Adrenal gland (tissue), 5 donors: ENCODE results near the gene PCDHB2.

ENCODE experiments used
- POLR2A ChIP-seq, 2 donors: fragments of 450-650 bp; IDR thresholded peaks; one replicate each; pipeline ENCODE4 v1.6.1; 2017; ENCODE audit warnings: antibody characterized with exemption in 2 of 2, mild to moderate bottlenecking in 2 of 2, moderate library complexity in 1 of 2
- TF ChIP-seq, protein P1 (sequence below), 6 experiments: fragments of 450-650 bp in 4 of 6; fragments of 200-600 bp in 2 of 6; sonication (generic) in 1 of 6; IDR thresholded peaks; 1 replicate in 5 of 6; 2 replicates in 1 of 6; pipeline versions ENCODE4 v1.5.1 to v1.8.0; 2016 to 2021; ENCODE audit warnings: antibody characterized with exemption in 6 of 6, mild to moderate bottlenecking in 2 of 6, moderate library complexity in 1 of 6
- donor health status: DM: no; HTN: no; CAD: no.

DNA sequence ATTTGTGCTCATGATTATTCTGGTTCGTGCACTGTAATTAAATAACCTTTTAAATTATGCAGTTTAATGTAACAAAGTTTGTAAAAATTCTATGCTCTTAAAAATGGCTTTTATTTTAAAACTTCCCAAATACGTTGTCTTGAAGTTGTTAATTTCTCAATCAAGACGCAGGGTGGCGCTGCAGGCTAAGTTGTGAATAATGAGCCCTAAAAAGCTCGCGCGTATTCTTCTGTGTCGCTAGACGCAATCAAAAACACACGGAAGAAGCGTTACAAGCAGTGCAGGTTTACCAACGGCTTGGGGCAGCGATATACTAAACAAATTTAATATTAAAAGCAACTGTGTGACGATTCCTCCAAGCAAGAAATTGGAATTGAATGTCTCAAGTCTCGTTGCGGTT, 27.1 kb downstream of the PCDHB2 start, which contains the start of gene PCDHB4:
- no peak for TF ChIP-seq POLR2A (IDR thresholded peaks at IDR 0.05)
- TF ChIP-seq, protein P1, sequence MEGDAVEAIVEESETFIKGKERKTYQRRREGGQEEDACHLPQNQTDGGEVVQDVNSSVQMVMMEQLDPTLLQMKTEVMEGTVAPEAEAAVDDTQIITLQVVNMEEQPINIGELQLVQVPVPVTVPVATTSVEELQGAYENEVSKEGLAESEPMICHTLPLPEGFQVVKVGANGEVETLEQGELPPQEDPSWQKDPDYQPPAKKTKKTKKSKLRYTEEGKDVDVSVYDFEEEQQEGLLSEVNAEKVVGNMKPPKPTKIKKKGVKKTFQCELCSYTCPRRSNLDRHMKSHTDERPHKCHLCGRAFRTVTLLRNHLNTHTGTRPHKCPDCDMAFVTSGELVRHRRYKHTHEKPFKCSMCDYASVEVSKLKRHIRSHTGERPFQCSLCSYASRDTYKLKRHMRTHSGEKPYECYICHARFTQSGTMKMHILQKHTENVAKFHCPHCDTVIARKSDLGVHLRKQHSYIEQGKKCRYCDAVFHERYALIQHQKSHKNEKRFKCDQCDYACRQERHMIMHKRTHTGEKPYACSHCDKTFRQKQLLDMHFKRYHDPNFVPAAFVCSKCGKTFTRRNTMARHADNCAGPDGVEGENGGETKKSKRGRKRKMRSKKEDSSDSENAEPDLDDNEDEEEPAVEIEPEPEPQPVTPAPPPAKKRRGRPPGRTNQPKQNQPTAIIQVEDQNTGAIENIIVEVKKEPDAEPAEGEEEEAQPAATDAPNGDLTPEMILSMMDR (IDR thresholded peaks at IDR 0.05): peak in 3 of 6 experiments; percentile 12 to 17 (median 12)
